HG02938 (cell line): Measurements from ENCODE around the gene SCD.

Experiments used
- ATAC-seq: cut with Tn5 transposase; IDR thresholded peaks from one replicate; pipeline ENCODE4 v1.9.1; 2021; ENCODE audit warnings: mild to moderate bottlenecking, moderate library complexity; ENCODE audit not compliant: unreplicated experiment

The SCD gene

DNA sequence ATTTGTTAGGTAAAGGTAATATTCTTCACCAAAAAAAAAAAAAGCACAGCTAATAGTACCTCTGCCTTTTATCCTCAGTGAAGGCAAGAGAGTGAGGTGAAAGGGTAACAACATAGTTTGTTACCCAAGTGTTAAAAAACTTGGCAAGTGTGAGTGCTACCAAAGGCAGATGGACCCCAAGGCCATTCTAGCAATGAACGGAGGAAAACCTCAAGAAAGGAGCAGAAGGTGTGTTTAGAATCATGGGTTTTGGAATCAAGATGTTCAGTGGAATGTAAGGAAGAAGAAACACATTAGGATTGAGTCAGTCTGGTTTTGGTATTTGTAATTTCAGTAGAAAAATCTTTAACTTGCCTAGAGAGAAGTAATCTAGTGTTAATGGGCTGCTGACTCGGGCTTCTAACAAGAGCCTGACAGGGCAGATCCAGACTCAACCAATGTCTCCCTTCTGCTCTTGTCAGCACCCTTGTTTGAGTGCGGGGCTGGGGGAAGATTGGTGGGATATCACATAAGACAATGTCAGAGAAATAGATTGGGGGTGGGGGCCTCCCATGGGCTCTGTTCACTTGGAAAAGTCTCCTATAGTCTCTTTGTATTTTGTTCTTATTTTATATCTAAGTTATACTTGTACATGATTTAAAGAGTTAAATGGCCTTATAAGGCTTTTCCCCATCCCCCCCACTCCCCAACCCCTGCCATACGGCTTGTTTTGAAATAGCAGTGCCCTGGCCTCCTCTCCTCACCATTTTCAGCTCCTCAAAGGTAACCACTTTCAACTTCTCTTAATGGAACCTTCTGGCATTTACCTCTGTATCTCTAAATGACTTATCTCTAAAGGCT lies 44.4 kb downstream of the SCD start:
- no peak for ATAC-seq

DNA sequence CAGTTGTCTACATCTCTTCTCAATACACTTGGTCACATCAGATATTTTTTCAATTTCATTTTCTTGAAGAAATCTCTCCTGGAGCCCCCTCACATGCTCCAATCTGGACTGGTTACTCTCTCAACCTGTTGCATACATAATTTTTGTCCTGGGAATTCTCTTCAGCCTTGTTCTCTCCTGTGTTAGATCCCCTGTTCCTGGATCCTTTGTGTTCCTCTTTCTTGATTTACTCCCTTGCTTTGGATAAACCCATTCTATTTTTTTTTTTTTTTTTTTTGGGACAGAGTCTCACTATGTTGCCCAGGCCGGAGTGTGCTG lies 45.6 kb downstream of the SCD start:
- no peak for ATAC-seq

DNA sequence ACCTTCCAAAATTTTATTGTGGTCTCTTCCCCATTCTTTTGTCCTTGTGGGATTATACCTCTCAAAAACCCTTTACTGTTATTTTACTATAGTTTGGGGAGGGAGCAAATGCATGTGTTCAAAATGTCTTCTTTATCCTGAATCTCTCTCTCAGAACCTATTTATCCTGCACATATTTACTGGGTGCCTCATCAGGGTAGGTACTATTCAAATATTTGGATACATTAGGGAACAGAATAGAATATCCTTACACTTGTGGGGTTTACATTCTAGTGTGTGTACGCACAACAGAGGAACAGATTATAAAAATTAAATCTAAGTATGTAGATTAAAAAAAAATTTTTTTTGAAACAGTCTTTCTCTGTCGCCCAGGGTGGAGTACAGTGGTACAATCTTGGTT lies 48.6 kb downstream of the SCD start:
- ATAC-seq: no peak

DNA sequence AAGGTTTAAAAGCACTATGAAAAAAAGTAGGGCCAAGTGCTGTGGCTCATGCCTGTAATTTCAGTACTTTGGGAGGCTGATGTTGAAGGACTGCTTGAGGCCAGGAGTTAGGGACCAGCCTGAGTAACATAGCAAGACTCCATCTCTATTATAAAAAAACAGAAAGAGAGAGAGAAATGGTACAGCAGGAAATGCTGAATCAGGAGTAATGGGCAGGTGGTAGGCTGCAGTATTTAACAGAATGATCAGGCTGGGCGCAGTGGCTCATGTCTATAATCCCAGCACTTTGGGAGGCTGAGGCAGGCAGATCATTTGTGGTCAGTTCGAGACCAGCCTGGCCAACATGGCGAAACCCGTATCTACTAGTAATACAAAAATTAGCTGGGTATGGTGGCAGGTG lies 49.6 kb downstream of the SCD start:
- no peak for ATAC-seq

DNA sequence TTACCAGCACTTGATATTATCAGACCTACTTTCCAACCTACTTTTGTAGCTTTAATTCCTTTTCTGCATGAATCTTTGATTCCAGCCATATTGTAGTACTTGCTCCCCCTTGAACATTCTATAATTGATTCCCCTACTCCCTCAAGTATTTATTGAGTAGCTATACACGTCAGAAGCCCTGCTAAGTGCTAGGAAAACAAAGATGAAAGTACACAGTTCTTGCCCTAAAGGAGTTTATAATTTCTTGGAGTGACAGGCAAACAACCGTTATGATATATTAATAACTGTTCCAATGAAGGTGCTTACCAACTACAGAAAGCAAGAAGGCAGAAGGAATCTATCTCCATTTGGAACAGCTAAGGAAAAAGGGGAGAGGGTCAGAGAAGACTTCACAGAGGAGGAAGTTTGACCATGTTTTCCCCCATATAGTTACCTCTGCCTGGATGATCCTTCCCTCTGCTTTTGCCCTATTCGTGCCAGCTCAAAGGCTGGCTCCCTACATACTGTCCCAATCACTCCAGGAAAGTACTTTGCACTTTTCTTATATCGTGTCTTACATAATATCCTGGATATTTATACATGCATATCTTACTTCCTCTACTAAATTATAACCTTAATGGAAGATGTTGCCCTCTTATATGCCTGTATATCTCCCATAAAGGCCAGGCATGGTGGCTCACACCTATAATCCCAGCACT lies 54.7 kb downstream of the SCD start:
- ATAC-seq: no peak

DNA sequence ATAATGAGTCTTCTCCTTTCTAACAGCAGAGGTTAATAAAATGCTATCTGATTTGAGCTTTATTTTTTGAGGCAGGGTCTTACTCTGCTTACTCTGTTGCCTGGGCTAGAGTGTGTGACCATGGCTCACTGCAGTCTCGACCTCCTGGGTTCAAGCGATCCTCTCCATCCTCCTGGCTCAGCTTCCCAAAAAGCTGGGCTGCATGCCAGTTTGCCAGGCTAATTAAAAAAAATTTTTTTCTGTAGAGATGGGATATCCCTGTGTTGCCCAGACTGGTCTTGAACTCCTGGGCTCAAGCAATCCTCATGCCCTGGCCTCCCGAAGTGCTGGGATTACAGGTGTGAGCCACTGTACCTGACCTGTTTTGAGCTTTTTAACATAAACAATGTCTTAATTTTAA lies 56.7 kb downstream of the SCD start:
- no peak for ATAC-seq

DNA sequence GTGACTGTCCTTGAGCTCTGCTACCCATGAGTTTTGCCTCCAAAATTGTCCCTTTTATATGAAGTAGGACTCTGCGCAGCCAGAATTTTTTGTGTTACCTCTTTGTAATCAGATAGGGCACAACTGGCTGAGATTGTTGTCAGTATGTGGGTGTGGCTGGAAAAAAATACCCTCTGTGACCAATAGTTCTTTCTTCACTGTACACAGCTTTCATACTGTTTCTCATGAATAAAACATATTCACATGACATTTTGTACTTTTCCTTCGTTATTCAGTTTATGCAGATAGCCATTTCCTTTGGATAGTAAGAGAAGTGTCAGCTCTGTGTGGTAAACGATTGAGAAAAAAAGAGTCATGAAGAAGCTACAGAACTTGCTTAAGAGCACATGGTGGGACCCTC lies 66.1 kb downstream of the SCD start:
- ATAC-seq: no peak
